Heart right ventricle (tissue), 16 donors: ENCODE measurements around the gene PCBP3. TPM values are rescaled to one million over a fixed set of nuclear protein-coding genes. Genes with fewer than 3 reads are reported as not detected.
A peak's percentile ranks its signal among the peaks of the same experiment; 100 is the strongest.

Experiments
- ATAC-seq, 8 donors: fragments of 200-7000 bp; cut with Tn5 transposase; one replicate each; pipeline ENCODE4 v1.9.1; 2020; ENCODE audit warnings: mild to moderate bottlenecking in 8 of 8, moderate library complexity in 8 of 8, moderate number of reproducible peaks in 1 of 8
- DNase-seq, 2 donors: peaks; one replicate each; pipeline ENCODE4 v3.0.0-alpha.2; 2020
- H3K27ac ChIP-seq, 10 donors: fragments of 200-600 bp; sonication (generic) in 2 of 10; one replicate each; pipeline versions ENCODE4 v1.5.0 to v1.8.0; 2020 to 2022; ENCODE audit warnings: mild to moderate bottlenecking in 3 of 10
- H3K27me3 ChIP-seq, 7 donors: fragments of 200-600 bp; one replicate each; pipeline ENCODE4 v1.8.0; 2021 to 2022; ENCODE audit warnings: mild to moderate bottlenecking in 2 of 7
- H3K36me3 ChIP-seq, 9 donors: fragments of 200-600 bp; sonication (generic) in 1 of 9; one replicate each; pipeline versions ENCODE4 v1.5.0 to v1.8.0; 2020 to 2022; ENCODE audit warnings: mild to moderate bottlenecking in 2 of 9
- H3K4me1 ChIP-seq, 9 donors: fragments of 200-600 bp; sonication (generic) in 1 of 9; one replicate each; pipeline versions ENCODE4 v1.5.0 to v1.8.0; 2020 to 2022; ENCODE audit warnings: mild to moderate bottlenecking in 4 of 9
- H3K4me3 ChIP-seq, 10 donors: fragments of 200-600 bp; sonication (generic) in 2 of 10; one replicate each; pipeline versions ENCODE4 v1.5.0 to v1.8.0; 2020 to 2022; ENCODE audit warnings: mild to moderate bottlenecking in 7 of 10, moderate library complexity in 2 of 10
- H3K9me3 ChIP-seq, 11 donors: fragments of 200-600 bp in 10 of 11; sonication (generic) in 2 of 11; one replicate each; pipeline versions ENCODE4 v1.5.0 to v1.8.0; 2013 to 2022; ENCODE audit warnings: mild to moderate bottlenecking in 2 of 11, control low read depth in 1 of 11, moderate library complexity in 1 of 11
- WGBS, 2 donors: extraction: QIAGEN DNeasy Blood & Tissue Kit; methylation state at CpG; one replicate each; pipeline ENCODE4 v1.1.7; 2013; ENCODE audit warnings: inconsistent platforms in 1 of 2; 5-methylcytosine and 5-hydroxymethylcytosine counted together
- intact Hi-C, 10 donors: fragments of 100-400 bp; cut with DNase I; formaldehyde crosslinking; loops; one replicate each; pipeline versions ENCODE4 v1.11.1 to v1.14.2; 2022
- polyA plus RNA-seq, 2 donors: library from polyadenylated mRNA; stranded (reverse); fragments of 200-250 nt; gene quantifications; one replicate each; pipeline ENCODE4 v1.2.3, GENCODE V29; 2013
- total RNA-seq, 10 donors: library from RNA; stranded (reverse); fragmentation: NEBNext Ultra II Directional in 3 of 10; extraction: Animal tissue kit (Norgen Biotek cat#: 25700) in 3 of 10; gene quantifications; one replicate each; pipeline versions ENCODE4 v1.2.1 to v1.2.4, GENCODE V29; 2021 to 2023
- TF ChIP-seq, protein P1 (sequence below), 9 donors: fragments of 200-600 bp; sonication (generic) in 2 of 9; IDR thresholded peaks; one replicate each; pipeline versions ENCODE4 v1.5.0 to v1.8.0; 2021 to 2022; ENCODE audit warnings: antibody characterized with exemption in 9 of 9, mild to moderate bottlenecking in 5 of 9, moderate library complexity in 1 of 9
- donor health status: Arrhythmogenic right ventricular cardiomyopathy.
- donor health status: ischemic (EF 13 %, LVEDD 7.1; RV severe dilation, severe dysfunction).
- donor health status: healthy with polysubstance abuse.
- donor health status: DM: no; HTN: yes; CAD: no.
- donor health status: DM: no; HTN: no; CAD: no.
- donor health status: ischemic (EF 25% LVEDD 6.9; RV normal size, moderate dysfunction).
- donor health status: ischemic (EF 25% LVEDD 5.7; RV mildly dilated, moderate dysfunction).
- donor health status: healthy.
- donor health status: DM: yes; HTN: yes; CAD: no.
- donor health status: Ischemic cardiomyopathy.
- donor health status: ischemic (EF 35%, LVEDD 5.7; RV mildly dilated, moderate dysfunction).
- donor health status: nonischemic (EF 11% LVEDD 7.7; RV severe dilation, severe dysfunction).
- donor health status: DM: yes; HTN: yes; CAD: no.
- donor health status: PGD.
- donor health status: ischemic (EF 29% LVEDD 5.4; RV normal size, mild dysfunction).
- donor health status: nonischemic (EF 23%, LVEDD 6.1; RV moderate dilation, normal function).

Gene PCBP3
- total and polyA plus RNA-seq, 12 donors = 0.25 to 11.3 (median 1.2) TPM

DNA sequence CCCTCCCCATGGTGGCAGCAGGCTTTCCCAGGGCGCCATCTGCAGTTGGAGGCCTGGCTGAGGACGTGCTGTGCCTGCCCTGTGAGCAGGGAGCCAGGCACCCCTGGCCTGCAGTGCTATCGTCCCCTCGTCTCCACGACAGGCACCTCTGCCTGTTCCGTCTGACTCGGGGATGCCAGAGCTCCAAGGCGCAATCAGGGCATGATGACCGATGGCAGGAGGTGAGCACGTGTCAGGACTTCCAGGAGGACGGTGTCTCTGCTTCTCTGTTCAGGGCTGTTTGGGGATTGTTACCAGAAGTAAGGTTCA is 125.2 kb downstream of the PCBP3 start:
- Histone ChIP-seq H3K9me3 (peaks cover 0 to 14% (median 5%) of the 10 kb centered on the region in 11 donors), H3K27me3 (peaks cover 0 to 5% (median 0%) of the 10 kb centered on the region in 7 donors), H3K4me1 (no peaks in the 10 kb centered on the region), H3K27ac (no peak overlapping the region), H3K4me3 (no peak overlapping the region), H3K36me3 (no peaks in the 10 kb centered on the region)
- WGBS, 2 donors = 78 to 80% methylated on average over 11 of the region's 11 CpGs
- TF ChIP-seq, protein P1, sequence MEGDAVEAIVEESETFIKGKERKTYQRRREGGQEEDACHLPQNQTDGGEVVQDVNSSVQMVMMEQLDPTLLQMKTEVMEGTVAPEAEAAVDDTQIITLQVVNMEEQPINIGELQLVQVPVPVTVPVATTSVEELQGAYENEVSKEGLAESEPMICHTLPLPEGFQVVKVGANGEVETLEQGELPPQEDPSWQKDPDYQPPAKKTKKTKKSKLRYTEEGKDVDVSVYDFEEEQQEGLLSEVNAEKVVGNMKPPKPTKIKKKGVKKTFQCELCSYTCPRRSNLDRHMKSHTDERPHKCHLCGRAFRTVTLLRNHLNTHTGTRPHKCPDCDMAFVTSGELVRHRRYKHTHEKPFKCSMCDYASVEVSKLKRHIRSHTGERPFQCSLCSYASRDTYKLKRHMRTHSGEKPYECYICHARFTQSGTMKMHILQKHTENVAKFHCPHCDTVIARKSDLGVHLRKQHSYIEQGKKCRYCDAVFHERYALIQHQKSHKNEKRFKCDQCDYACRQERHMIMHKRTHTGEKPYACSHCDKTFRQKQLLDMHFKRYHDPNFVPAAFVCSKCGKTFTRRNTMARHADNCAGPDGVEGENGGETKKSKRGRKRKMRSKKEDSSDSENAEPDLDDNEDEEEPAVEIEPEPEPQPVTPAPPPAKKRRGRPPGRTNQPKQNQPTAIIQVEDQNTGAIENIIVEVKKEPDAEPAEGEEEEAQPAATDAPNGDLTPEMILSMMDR (IDR thresholded peaks at IDR 0.05) = peak in 1 of 9 donors; percentile 4
- DNase-seq (no peak), ATAC-seq (no peak)
- intact Hi-C loops = no loop called here

DNA sequence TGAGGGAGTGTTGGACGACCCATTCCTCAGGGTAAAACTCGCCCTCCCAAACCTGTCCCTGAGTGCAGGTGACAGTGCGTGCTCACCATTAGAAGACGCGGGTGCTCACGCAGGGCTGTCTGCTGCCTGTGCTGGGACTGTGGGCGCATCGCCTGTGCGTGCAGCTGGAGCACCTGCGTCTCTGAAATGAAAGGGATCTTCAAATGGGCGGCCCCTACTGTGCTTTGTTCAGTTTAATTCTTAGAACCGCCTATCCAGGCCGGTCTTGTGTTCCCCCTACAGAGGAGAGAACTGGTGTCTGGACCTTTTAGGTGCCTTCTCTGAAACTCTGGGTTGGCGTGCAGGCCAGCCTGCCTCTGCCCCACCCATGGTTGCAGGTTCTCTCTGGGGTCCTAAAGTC is 125.8 kb downstream of the PCBP3 start:
- TF ChIP-seq, protein P1 (IDR thresholded peaks at IDR 0.05) = no peak
- no peaks in the 10 kb centered on the region for H3K36me3 ChIP-seq
- peaks cover 0 to 20% (median 6%) of the 10 kb centered on the region in 11 donors for H3K9me3 ChIP-seq
- DNase-seq (no peak), ATAC-seq (no peak)
- no peak overlapping the region for H3K4me3 ChIP-seq
- intact Hi-C loops = no loop called here
- H3K4me1 ChIP-seq = no peaks in the 10 kb centered on the region
- no peak overlapping the region for H3K27ac ChIP-seq
- WGBS, 2 donors = 93% methylated on average over 14 of the region's 14 CpGs
- H3K27me3 ChIP-seq = peaks cover 0 to 5% (median 0%) of the 10 kb centered on the region in 7 donors

DNA sequence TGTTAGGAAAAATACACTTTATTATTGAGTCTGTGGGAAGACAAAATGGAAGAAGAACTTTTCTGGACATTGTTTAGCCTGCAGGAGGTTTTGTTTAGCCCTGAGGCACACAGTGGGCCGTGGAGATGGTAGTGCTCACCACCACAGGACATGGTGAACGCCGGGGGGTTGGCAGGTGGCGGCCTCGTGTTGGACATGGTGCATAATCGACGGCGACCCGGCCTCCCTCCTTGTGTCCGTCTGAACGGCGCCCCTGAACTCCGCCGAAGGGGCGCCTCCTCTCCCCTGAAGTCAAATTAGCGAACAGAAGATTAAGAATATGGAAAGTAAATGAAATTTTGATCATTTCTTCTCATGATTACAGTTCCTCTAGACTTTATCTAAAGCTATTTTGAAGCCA is 126.4 kb downstream of the PCBP3 start:
- no peak for DNase-seq
- Histone ChIP-seq H3K27ac (no peak overlapping the region), H3K27me3 (no peaks in the 10 kb centered on the region), H3K36me3 (no peaks in the 10 kb centered on the region), H3K9me3 (peaks cover 0 to 20% (median 6%) of the 10 kb centered on the region in 11 donors), H3K4me1 (no peaks in the 10 kb centered on the region), H3K4me3 (no peak overlapping the region)
- WGBS, 2 donors = 90 to 92% methylated on average over 16 of the region's 16 CpGs
- no peak for ATAC-seq
- intact Hi-C loops = no loop called here
- TF ChIP-seq, protein P1 (IDR thresholded peaks at IDR 0.05) = no peak

DNA sequence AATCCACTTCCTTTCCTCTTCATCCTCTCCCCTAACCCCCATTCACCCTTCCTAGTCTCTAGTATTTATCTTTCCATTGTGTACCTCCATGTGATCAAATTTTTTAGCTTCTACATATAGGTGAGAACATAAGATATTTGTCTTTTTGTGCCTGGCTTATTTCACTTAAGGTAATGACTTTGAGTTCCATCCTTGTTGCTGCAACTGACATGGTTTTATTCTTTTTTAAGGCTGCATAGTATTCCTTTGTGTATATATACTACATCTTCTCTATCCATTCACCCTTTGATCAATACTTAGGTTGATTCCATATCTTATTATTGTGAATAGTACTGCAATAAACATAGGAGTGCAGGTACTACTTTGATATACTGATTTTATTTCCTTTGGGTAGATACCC is 128.7 kb downstream of the PCBP3 start:
- intact Hi-C loops = no loop called here
- no peaks in the 10 kb centered on the region for H3K36me3 ChIP-seq

More for the DNA sequence above, 128.7 kb downstream of the PCBP3 start:
- ATAC-seq (no peak), DNase-seq (no peak)
- H3K4me3 ChIP-seq = no peak overlapping the region
- peaks cover 0 to 3% (median 0%) of the 10 kb centered on the region in 7 donors for H3K27me3 ChIP-seq
- TF ChIP-seq, protein P1 (IDR thresholded peaks at IDR 0.05) = no peak
- no peaks in the 10 kb centered on the region for H3K4me1 ChIP-seq
- peaks cover 0 to 31% (median 12%) of the 10 kb centered on the region in 11 donors for H3K9me3 ChIP-seq
- no peak overlapping the region for H3K27ac ChIP-seq
